H1 (cell line): ENCODE measurements around the gene FSTL4. TPM values are rescaled to one million over a fixed set of nuclear protein-coding genes. Genes with fewer than 3 reads are reported as not detected.

ENCODE experiments used
- CTCF ChIA-PET: fragments of 300-600 bp; sonication (Branson Sonifier 250); formaldehyde crosslinking; loops from one replicate; lab custom pipeline; 2021; ENCODE audit not compliant: partially characterized antibody; lab: Charles Lee
- POLR2A ChIA-PET: fragments of 300-600 bp; sonication (Branson Sonifier 250); formaldehyde crosslinking; loops from one replicate; lab custom pipeline; 2021; ENCODE audit warnings: inconsistent platforms; ENCODE audit not compliant: partially characterized antibody; lab: Charles Lee
- DNase-seq, 2 experiments: peaks; one replicate each; pipeline versions ENCODE4 v3.0.0 to v3.0.0-alpha.2; 2010 to 2022; ENCODE audit warnings: low spot score in 2 of 2, low read depth in 1 of 2, mixed read lengths in 1 of 2
- FAIRE-seq: peaks from 2 replicates; lab custom pipeline; 2011; peaks lifted over from hg19 to GRCh38; lab: Jason Lieb, UNC
- H2AFZ ChIP-seq: 2 replicates; pipeline ENCODE4 v1.8.1; 2012; ENCODE audit warnings: low read length, inconsistent platforms
- H2AK5ac ChIP-seq: 2 replicates; pipeline ENCODE4 v1.6.1; 2013; ENCODE audit warnings: low read depth, low read length
- H2BK120ac ChIP-seq: replicated peaks from 2 replicates; pipeline ENCODE3; 2013; ENCODE audit warnings: low read depth, low read length, inconsistent platforms
- H2BK12ac ChIP-seq: 2 replicates; pipeline ENCODE4 v1.6.1; 2013; ENCODE audit warnings: low read depth, low read length
- H2BK15ac ChIP-seq: 2 replicates; pipeline ENCODE4 v1.6.1; 2013; ENCODE audit warnings: low read length
- H2BK20ac ChIP-seq: 2 replicates; pipeline ENCODE4 v1.6.1; 2013; ENCODE audit warnings: low read length
- H2BK5ac ChIP-seq: 2 replicates; pipeline ENCODE4 v1.6.1; 2013; ENCODE audit warnings: low read depth, low read length
- H3K14ac ChIP-seq: 2 replicates; pipeline ENCODE4 v1.6.1; 2013; ENCODE audit warnings: inconsistent platforms; ENCODE audit not compliant: insufficient read length
- H3K18ac ChIP-seq: 2 replicates; pipeline ENCODE4 v1.6.1; 2013; ENCODE audit warnings: low read length; ENCODE audit errors: extremely low read depth
- H3K23ac ChIP-seq: 2 replicates; pipeline ENCODE4 v1.6.1; 2013; ENCODE audit warnings: inconsistent platforms; ENCODE audit not compliant: insufficient read length
- H3K23me2 ChIP-seq: 2 replicates; pipeline ENCODE4 v1.6.1; 2013; ENCODE audit warnings: low read depth, low read length
- H3K27ac ChIP-seq: 2 replicates; pipeline ENCODE4 v1.6.1; 2011; ENCODE audit warnings: low read depth, low read length, inconsistent platforms
- H3K27me3 ChIP-seq, 4 experiments: replicated peaks in 1 of 4; 1 replicate in 1 of 4; 2 replicates in 3 of 4; pipeline versions ENCODE4 v1.6.1 to v1.8.1; 2011 to 2013; ENCODE audit warnings: low read length in 3 of 4, mild to moderate bottlenecking in 3 of 4, inconsistent platforms in 2 of 4, mixed read lengths in 2 of 4, moderate library complexity in 1 of 4; ENCODE audit not compliant: control insufficient read depth in 3 of 4, insufficient read depth in 3 of 4; ENCODE audit errors: extremely low read depth in 1 of 4
- H3K36me3 ChIP-seq, 4 experiments: 2 replicates each; pipeline versions ENCODE4 v1.6.1 to v1.8.1; 2011 to 2013; ENCODE audit warnings: mild to moderate bottlenecking in 4 of 4, low read length in 3 of 4, moderate library complexity in 2 of 4, control low read depth in 1 of 4, inconsistent platforms in 1 of 4; ENCODE audit not compliant: insufficient read depth in 4 of 4, control insufficient read depth in 2 of 4
- H3K4ac ChIP-seq: replicated peaks from 2 replicates; pipeline ENCODE3; 2013; ENCODE audit warnings: low read length, low read depth, mixed read lengths, inconsistent platforms; ENCODE audit not compliant: insufficient read length
- H3K4me1 ChIP-seq, 4 experiments: replicated peaks in 1 of 4; 1 replicate in 1 of 4; 2 replicates in 3 of 4; pipeline versions ENCODE4 v1.6.1 to v1.8.1; 2011 to 2013; ENCODE audit warnings: low read length in 3 of 4, inconsistent platforms in 2 of 4, mixed read lengths in 1 of 4; ENCODE audit not compliant: insufficient read depth in 4 of 4, control insufficient read depth in 3 of 4
- H3K4me2 ChIP-seq, 2 experiments: 2 replicates each; pipeline versions ENCODE4 v1.6.1 to v1.8.1; 2011 to 2013; ENCODE audit warnings: low read depth in 2 of 2, low read length in 2 of 2, control low read depth in 1 of 2, inconsistent platforms in 1 of 2, mild to moderate bottlenecking in 1 of 2; ENCODE audit not compliant: insufficient read depth in 1 of 2
- H3K4me3 ChIP-seq, 4 experiments: fragments of 200-600, 300-600 bp in 1 of 4; sonication (generic), shearing (Covaris generic), sonication (Bioruptor Twin) in 1 of 4; 2 replicates each; pipeline versions ENCODE4 v1.5.1 to v1.8.1; 2011 to 2016; ENCODE audit warnings: low read length in 4 of 4, low read depth in 3 of 4, control low read depth in 2 of 4, inconsistent platforms in 2 of 4, mild to moderate bottlenecking in 2 of 4, mixed read lengths in 1 of 4, moderate library complexity in 1 of 4; ENCODE audit not compliant: insufficient read depth in 2 of 4; ENCODE audit errors: extremely low read depth in 1 of 4
- H3K56ac ChIP-seq: replicated peaks from 2 replicates; pipeline ENCODE3; 2013; ENCODE audit warnings: low read depth, mild to moderate bottlenecking, mixed read lengths, low read length, inconsistent platforms; ENCODE audit not compliant: insufficient read length
- H3K79me1 ChIP-seq: 2 replicates; pipeline ENCODE4 v1.6.1; 2013; ENCODE audit warnings: low read depth, low read length, control low read depth
- H3K79me2 ChIP-seq, 2 experiments: 2 replicates each; pipeline versions ENCODE4 v1.6.1 to v1.8.1; 2012 to 2013; ENCODE audit warnings: low read length in 2 of 2, mild to moderate bottlenecking in 2 of 2, inconsistent platforms in 1 of 2; ENCODE audit not compliant: insufficient read depth in 2 of 2, control insufficient read depth in 1 of 2
- H3K9ac ChIP-seq, 4 experiments: replicated peaks in 1 of 4; 1 replicate in 1 of 4; 2 replicates in 3 of 4; pipeline versions ENCODE4 v1.6.1 to v1.8.1; 2011 to 2013; ENCODE audit warnings: low read depth in 3 of 4, low read length in 3 of 4, control low read depth in 2 of 4, mild to moderate bottlenecking in 2 of 4, moderate library complexity in 2 of 4, inconsistent platforms in 1 of 4; ENCODE audit errors: extremely low read depth in 1 of 4
- H3K9me3 ChIP-seq, 2 experiments: 2 replicates each; pipeline versions ENCODE4 v1.6.1 to v1.8.1; 2012 to 2013; ENCODE audit warnings: mild to moderate bottlenecking in 2 of 2, moderate library complexity in 2 of 2, control low read depth in 1 of 2, inconsistent platforms in 1 of 2, low read depth in 1 of 2, low read length in 1 of 2, mixed read lengths in 1 of 2; ENCODE audit not compliant: insufficient read depth in 2 of 2
- H4K20me1 ChIP-seq, 2 experiments: replicated peaks in 1 of 2; 2 replicates each; pipeline versions ENCODE3 to v1.8.1; 2011 to 2013; ENCODE audit warnings: inconsistent platforms in 2 of 2, low read length in 2 of 2, mild to moderate bottlenecking in 1 of 2; ENCODE audit not compliant: insufficient read depth in 2 of 2, control insufficient read depth in 1 of 2
- H4K5ac ChIP-seq: 2 replicates; pipeline ENCODE4 v1.6.1; 2013; ENCODE audit warnings: low read length, low read depth, mixed read lengths, inconsistent platforms; ENCODE audit not compliant: insufficient read length
- H4K8ac ChIP-seq: 2 replicates; pipeline ENCODE4 v1.8.0; 2013; ENCODE audit warnings: mild to moderate bottlenecking, moderate library complexity, low read length, inconsistent platforms; ENCODE audit not compliant: insufficient read depth; ENCODE audit errors: extremely low read depth
- H4K91ac ChIP-seq: replicated peaks from 2 replicates; pipeline ENCODE3; 2013; ENCODE audit warnings: low read length, mixed read lengths, inconsistent platforms; ENCODE audit not compliant: insufficient read length
- ASH2L ChIP-seq: fragments of 200-600, 300-600 bp; sonication (generic); IDR thresholded peaks from one replicate; pipeline ENCODE4 v1.7.1; 2017; ENCODE audit warnings: low read length
- HDAC2 ChIP-seq, 2 experiments: fragments of 300-600 bp in 1 of 2; sonication (generic) in 1 of 2; IDR thresholded peaks; 2 replicates each; pipeline ENCODE4 v1.6.1; 2011 to 2012; ENCODE audit warnings: low read depth in 2 of 2, low read length in 2 of 2, mild to moderate bottlenecking in 2 of 2, moderate library complexity in 2 of 2, borderline replicate concordance in 1 of 2, inconsistent platforms in 1 of 2
- SIRT6 ChIP-seq: IDR thresholded peaks from one replicate; pipeline ENCODE4 v1.7.1; 2012; ENCODE audit warnings: low read length, inconsistent platforms
- SIX5 ChIP-seq: IDR thresholded peaks from 2 replicates; pipeline ENCODE4 v1.6.1; 2011; ENCODE audit warnings: mild to moderate bottlenecking, low read depth, low read length
- SP4 ChIP-seq: IDR thresholded peaks from 2 replicates; pipeline ENCODE4 v1.6.1; 2012; ENCODE audit warnings: low read length, inconsistent platforms
- SRF ChIP-seq: IDR thresholded peaks from 2 replicates; pipeline ENCODE4 v1.6.1; 2011; ENCODE audit warnings: mild to moderate bottlenecking, low read depth, low read length, moderate library complexity
- TEAD4 ChIP-seq: IDR thresholded peaks from 2 replicates; pipeline ENCODE4 v1.6.1; 2012; ENCODE audit warnings: low read depth, low read length, inconsistent platforms, mixed read lengths
- ZNF274 ChIP-seq: IDR thresholded peaks from 2 replicates; pipeline ENCODE4 v1.7.0; 2012; ENCODE audit warnings: low read length, borderline replicate concordance; ENCODE audit errors: extremely low read depth
- WGBS, 2 experiments: shearing (Covaris generic) in 1 of 2; methylation state at CpG; one replicate each; pipeline versions ENCODE4 v1.1.6 to v1.1.7; 2013 to 2015; ENCODE audit warnings: low lambda C conversion rate in 2 of 2, mixed read lengths in 2 of 2, inconsistent platforms in 1 of 2, low coverage in 1 of 2, missing lambda C conversion rate in 1 of 2; ENCODE audit not compliant: insufficient replicate concordance in 2 of 2, insufficient coverage in 1 of 2, insufficient read length in 1 of 2; ENCODE audit errors: extremely low coverage in 1 of 2, missing lambda C conversion rate in 1 of 2; 5-methylcytosine and 5-hydroxymethylcytosine counted together
- polyA plus RNA-seq, 7 experiments: library from polyadenylated mRNA; depleted of rRNA in 3 of 7; stranded (reverse) in 5 of 7; unstranded in 2 of 7; fragments of >200 nt in 5 of 7; fragments of 200-250 nt in 2 of 7; gene quantifications; 1 replicate in 5 of 7; 2 replicates in 1 of 7; 4 replicates in 1 of 7; pipeline versions ENCODE4 v1.2.1 to v1.2.3, GENCODE V29; 2011 to 2013; ENCODE audit warnings: missing spikeins in 2 of 7, mixed read lengths in 2 of 7
- total RNA-seq: library from RNA; stranded (reverse); fragmentation: NEBNext Ultra II Directional; extraction: Animal tissue kit (Norgen Biotek cat#: 25700); gene quantifications from 2 replicates; pipeline ENCODE4 v1.2.1, GENCODE V29; 2021

FSTL4 gene
- total and polyA plus RNA-seq, 2 of the 8 experiments (the other 6 are each of a cell fraction or from before 2014, with no cell fraction given) = 3.1 to 4.1 TPM

- TF ChIP-seq SIRT6 = no peak
- TF ChIP-seq SIX5 = no peak
- TF ChIP-seq SP4 = no peak
- no peak for TF ChIP-seq ZNF274
- TF ChIP-seq TEAD4 = no peak
- TF ChIP-seq SRF = no peak
- TF ChIP-seq HDAC2 (IDR thresholded peaks at IDR 0.05; ENCODE audit: borderline replicate concordance in 1 of 2, low read depth in 2 of 2, low read length in 2 of 2) = no peak
- no peak for TF ChIP-seq ASH2L
- Histone ChIP-seq H3K4ac (no peak overlapping the region), H3K36me3 (no peaks in the 10 kb centered on the region), H3K79me2 (no peaks in the 10 kb centered on the region), H3K14ac (no peak overlapping the region), H4K5ac (no peak overlapping the region), H3K4me3 (no peak overlapping the region), H3K18ac (no peak overlapping the region), H4K91ac (no peak overlapping the region), H3K4me2 (no peak overlapping the region), H2BK5ac (no peak overlapping the region), H2AK5ac (peak overlapping the region; percentile 70), H3K27ac (no peak overlapping the region), H2BK15ac (peak overlapping the region; percentile 40; the same call in 1 of the 2 replicates), H3K9ac (no peak overlapping the region), H2BK20ac (peak overlapping the region; percentile 34; the same call in 1 of the 2 replicates), H4K8ac (no peak overlapping the region), H2BK120ac (no peak overlapping the region), H3K23ac (no peak overlapping the region), H3K23me2 (no peaks in the 10 kb centered on the region), H3K4me1 (peaks cover 4 to 10% (median 6%) of the 10 kb centered on the region in 4 experiments), H3K9me3 (no peaks in the 10 kb centered on the region), H3K79me1 (no peaks in the 10 kb centered on the region), H3K56ac (no peak overlapping the region), H3K27me3 (peaks cover 3 to 10% (median 7%) of the 10 kb centered on the region in 4 experiments), H2AFZ (no peak overlapping the region), H2BK12ac (0 out of 2 replicates have a peak overlapping the region, but pooled peaks have one; percentile 17), H4K20me1 (no peaks in the 10 kb centered on the region)
- ChIA-PET POLR2A (no interaction called here), CTCF (interaction anchor here (0.6 to 11.6 kb wide), 58 partner anchors 10 to 542 kb away, joined by 3 to 218 read pairs (median 4); partner anchors contain the start of gene FSTL4)
- DNase-seq (peak in 1 of 2 experiments; percentile 34), FAIRE-seq (no peak)
- 92% methylated on average over 2 of the region's 5 CpGs; no CpG with 5 or more reads in 1 of the 2 experiments for WGBS, 2 experiments
Measured at GRCh38 chr5:133420440-133421301, 191.7 kb downstream of the FSTL4 start.
